CD4-positive, alpha-beta memory T cell (primary cell): Measurements from ENCODE around the gene IGHMBP2. TPM values are rescaled to one million over a fixed set of nuclear protein-coding genes. Genes with fewer than 3 reads are reported as not detected.

Source experiments
- CTCF ChIA-PET: fragments of 350-600 bp; sonication (Branson Sonifier 250); formaldehyde crosslinking; loops from one replicate; lab custom pipeline; 2021; ENCODE audit warnings: inconsistent platforms; ENCODE audit not compliant: partially characterized antibody; lab: Charles Lee
- POLR2A ChIA-PET: fragments of 350-600 bp; sonication (Branson Sonifier 250); formaldehyde crosslinking; loops from one replicate; lab custom pipeline; 2021; ENCODE audit not compliant: partially characterized antibody; lab: Charles Lee
- DNase-seq, 5 donors: peaks; one replicate each; pipeline versions ENCODE4 v3.0.0 to v3.0.0-alpha.2; 2020 to 2022; ENCODE audit warnings: mixed read lengths in 1 of 5
- H3K27ac ChIP-seq: one replicate; pipeline ENCODE4 v1.7.0; 2013; ENCODE audit warnings: low read depth, low read length
- H3K27me3 ChIP-seq: 2 replicates; pipeline ENCODE4 v1.7.0; 2013; ENCODE audit warnings: mild to moderate bottlenecking, low read length, moderate library complexity; ENCODE audit not compliant: insufficient read depth
- H3K36me3 ChIP-seq: 2 replicates; pipeline ENCODE4 v1.7.0; 2013; ENCODE audit warnings: mild to moderate bottlenecking, low read length, moderate library complexity; ENCODE audit not compliant: insufficient read depth
- H3K4me1 ChIP-seq: 2 replicates; pipeline ENCODE4 v1.7.0; 2013; ENCODE audit warnings: mild to moderate bottlenecking, low read length, moderate library complexity; ENCODE audit not compliant: insufficient read depth
- H3K4me3 ChIP-seq, 2 donors: one replicate each; pipeline ENCODE4 v1.7.0; 2013; ENCODE audit warnings: low read length in 2 of 2, mild to moderate bottlenecking in 1 of 2
- H3K9me3 ChIP-seq, 2 donors: one replicate each; pipeline ENCODE4 v1.7.0; 2013; ENCODE audit warnings: low read length in 2 of 2, control low read depth in 1 of 2; ENCODE audit not compliant: control insufficient read depth in 1 of 2
- H3K27ac Mint-ChIP-seq, 7 donors: one replicate each; pipeline ENCODE4 v1.8.0; 2020 to 2021; ENCODE audit warnings: mixed read lengths in 7 of 7, mild to moderate bottlenecking in 6 of 7, inconsistent platforms in 3 of 7, moderate library complexity in 3 of 7
- H3K27me3 Mint-ChIP-seq, 2 donors: one replicate each; pipeline ENCODE4 v1.8.0; 2020 to 2021; ENCODE audit warnings: mixed read lengths in 2 of 2
- H3K36me3 Mint-ChIP-seq, 2 donors: one replicate each; pipeline ENCODE4 v1.8.0; 2020 to 2021; ENCODE audit warnings: mixed read lengths in 2 of 2, inconsistent platforms in 1 of 2, mild to moderate bottlenecking in 1 of 2
- H3K4me1 Mint-ChIP-seq, 4 donors: one replicate each; pipeline ENCODE4 v1.8.0; 2020 to 2021; ENCODE audit warnings: mixed read lengths in 4 of 4, mild to moderate bottlenecking in 1 of 4
- H3K4me3 Mint-ChIP-seq, 8 donors: one replicate each; pipeline ENCODE4 v1.8.0; 2020 to 2021; ENCODE audit warnings: mixed read lengths in 8 of 8, mild to moderate bottlenecking in 7 of 8, moderate library complexity in 6 of 8, inconsistent platforms in 3 of 8
- H3K9me3 Mint-ChIP-seq, 8 donors: one replicate each; pipeline ENCODE4 v1.8.0; 2020 to 2021; ENCODE audit warnings: mixed read lengths in 8 of 8, mild to moderate bottlenecking in 5 of 8, inconsistent platforms in 3 of 8, moderate library complexity in 1 of 8
- intact Hi-C: fragments of 100-400 bp; cut with micrococcal nuclease; formaldehyde crosslinking; loops from one replicate; pipeline ENCODE4 v1.15.1; 2023
- polyA plus RNA-seq, 2 donors: library from polyadenylated mRNA; unstranded; fragments of 300-500 nt; fragmentation: Illumina TruSeq; gene quantifications; one replicate each; pipeline ENCODE4 v1.2.3, GENCODE V29; 2021
- total RNA-seq, 2 experiments: library from RNA; stranded (reverse); gene quantifications; one replicate each; pipeline ENCODE4 v1.2.3, GENCODE V29; 2021

IGHMBP2 gene
- total and polyA plus RNA-seq, 4 experiments from 2014 or later, result 3.8 to 37.6 (median 22.7) TPM

- H3K4me1 Mint-ChIP-seq, result no peaks in the 10 kb centered on the region
- no peak overlapping the region for H3K4me3 Mint-ChIP-seq
- CTCF ChIA-PET, result no interaction called here
- H3K27ac Mint-ChIP-seq, result peak overlapping the region in 1 of 7 donors; percentile 19
- DNase-seq, result no peak
- no peaks in the 10 kb centered on the region for H3K9me3 ChIP-seq
- no peak overlapping the region for H3K27ac ChIP-seq
- no peak overlapping the region for H3K4me3 ChIP-seq
- no peaks in the 10 kb centered on the region for H3K4me1 ChIP-seq
- H3K27me3 ChIP-seq, result no peaks in the 10 kb centered on the region
- intact Hi-C loops, result no loop called here
- peaks cover 0 to 2% (median 0%) of the 10 kb centered on the region in 8 donors for H3K9me3 Mint-ChIP-seq
- POLR2A ChIA-PET, result no interaction called here
- H3K36me3 Mint-ChIP-seq, result peaks cover 27 to 60% of the 10 kb centered on the region in 2 donors
- H3K36me3 ChIP-seq, result peaks cover 41% of the 10 kb centered on the region
- no peaks in the 10 kb centered on the region for H3K27me3 Mint-ChIP-seq
Measured at GRCh38 chr11:68932933-68933577, 29.4 kb downstream of the IGHMBP2 start.

DNA sequence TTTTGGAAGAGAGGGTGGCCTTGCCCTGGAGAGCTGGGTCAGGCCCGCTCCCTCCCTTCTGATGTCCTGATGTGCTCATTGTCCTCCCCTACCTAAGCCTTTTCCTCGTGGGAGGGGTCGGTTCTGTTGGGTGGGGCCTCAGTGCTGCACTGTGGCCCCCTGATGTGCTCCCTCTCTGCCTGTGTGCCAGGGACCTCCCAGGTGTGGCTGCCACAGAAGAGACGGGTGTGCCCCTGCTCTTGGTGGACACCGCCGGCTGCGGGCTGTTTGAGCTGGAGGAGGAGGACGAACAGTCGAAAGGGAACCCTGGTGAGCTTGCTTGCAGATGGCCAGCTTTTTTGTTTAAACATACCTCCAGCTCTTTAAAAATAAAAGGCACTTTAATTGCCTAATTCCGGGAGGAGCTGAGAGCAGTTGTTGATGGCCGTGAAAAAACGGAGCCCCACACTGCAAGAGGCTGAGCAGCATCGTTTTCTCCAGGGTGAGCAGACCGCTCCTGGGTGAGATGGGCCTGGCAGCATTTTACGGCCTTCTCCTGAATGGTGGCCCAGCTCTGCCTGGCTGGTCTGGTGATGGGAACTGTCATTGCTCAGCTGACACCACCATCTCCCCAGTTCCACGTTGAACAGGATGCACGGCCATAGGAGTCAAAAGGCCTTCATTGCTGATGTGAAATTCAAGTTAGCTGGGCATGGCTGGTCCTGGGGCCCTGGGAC lies 30.1 kb downstream of the IGHMBP2 start:
- Mint-ChIP-seq H3K9me3 (peaks cover 0 to 2% (median 0%) of the 10 kb centered on the region in 8 donors), H3K4me3 (no peak overlapping the region), H3K27me3 (no peaks in the 10 kb centered on the region), H3K4me1 (no peaks in the 10 kb centered on the region), H3K36me3 (peaks cover 22 to 58% of the 10 kb centered on the region in 2 donors), H3K27ac (no peak overlapping the region)
- intact Hi-C loops, result no loop called here
- H3K4me3 ChIP-seq, result no peak overlapping the region
- H3K36me3 ChIP-seq, result peaks cover 39% of the 10 kb centered on the region
- H3K4me1 ChIP-seq, result no peaks in the 10 kb centered on the region
- no peaks in the 10 kb centered on the region for H3K9me3 ChIP-seq
- DNase-seq, result no peak
- H3K27me3 ChIP-seq, result no peaks in the 10 kb centered on the region
- ChIA-PET POLR2A (no interaction called here), CTCF (no interaction called here)
- H3K27ac ChIP-seq, result no peak overlapping the region

- H3K4me3 Mint-ChIP-seq, result no peak overlapping the region
- Histone ChIP-seq H3K27me3 (no peaks in the 10 kb centered on the region), H3K36me3 (peaks cover 38% of the 10 kb centered on the region), H3K27ac (no peak overlapping the region), H3K4me3 (no peak overlapping the region), H3K9me3 (no peaks in the 10 kb centered on the region), H3K4me1 (no peaks in the 10 kb centered on the region)
- H3K27ac Mint-ChIP-seq, result no peak overlapping the region
- H3K4me1 Mint-ChIP-seq, result no peaks in the 10 kb centered on the region
- no peaks in the 10 kb centered on the region for H3K27me3 Mint-ChIP-seq
- peaks cover 0 to 2% (median 0%) of the 10 kb centered on the region in 8 donors for H3K9me3 Mint-ChIP-seq
- peaks cover 17 to 56% of the 10 kb centered on the region in 2 donors for H3K36me3 Mint-ChIP-seq
- intact Hi-C loops, result no loop called here
- ChIA-PET CTCF (no interaction called here), POLR2A (no interaction called here)
- no peak for DNase-seq
Measured at GRCh38 chr11:68934321-68934645, 30.6 kb downstream of the IGHMBP2 start.

DNA sequence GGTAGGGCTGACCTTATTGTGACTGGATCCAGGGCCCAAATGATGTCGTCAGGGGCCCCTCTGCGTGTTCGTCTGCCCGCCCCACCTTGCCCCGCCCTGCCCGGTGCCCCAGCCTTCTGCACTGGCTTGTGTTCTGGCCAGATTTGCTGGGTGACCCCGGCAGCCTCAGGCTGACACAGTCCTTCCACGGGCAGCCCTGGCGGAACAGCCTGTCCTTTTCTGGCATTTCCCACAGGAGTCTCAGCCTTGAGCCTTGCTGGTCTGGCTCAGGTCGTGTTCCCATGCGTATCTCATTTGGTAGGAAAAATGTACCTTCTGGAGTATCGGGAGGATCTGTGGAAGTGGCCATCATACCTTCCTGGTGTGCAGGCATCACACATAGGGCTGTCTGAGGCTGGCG lies 31.0 kb downstream of the IGHMBP2 start:
- H3K27me3 ChIP-seq, result no peaks in the 10 kb centered on the region
- H3K4me3 Mint-ChIP-seq, result no peak overlapping the region
- H3K27ac ChIP-seq, result no peak overlapping the region
- H3K27me3 Mint-ChIP-seq, result no peaks in the 10 kb centered on the region
- intact Hi-C loops, result no loop called here
- H3K36me3 ChIP-seq, result peaks cover 35% of the 10 kb centered on the region
- ChIA-PET CTCF (no interaction called here), POLR2A (no interaction called here)
- peaks cover 14 to 54% of the 10 kb centered on the region in 2 donors for H3K36me3 Mint-ChIP-seq
- H3K4me1 Mint-ChIP-seq, result no peaks in the 10 kb centered on the region
- DNase-seq, result no peak
- no peaks in the 10 kb centered on the region for H3K9me3 ChIP-seq
- peaks cover 0 to 2% (median 0%) of the 10 kb centered on the region in 8 donors for H3K9me3 Mint-ChIP-seq
- no peak overlapping the region for H3K27ac Mint-ChIP-seq
- H3K4me3 ChIP-seq, result no peak overlapping the region
- H3K4me1 ChIP-seq, result no peaks in the 10 kb centered on the region

DNA sequence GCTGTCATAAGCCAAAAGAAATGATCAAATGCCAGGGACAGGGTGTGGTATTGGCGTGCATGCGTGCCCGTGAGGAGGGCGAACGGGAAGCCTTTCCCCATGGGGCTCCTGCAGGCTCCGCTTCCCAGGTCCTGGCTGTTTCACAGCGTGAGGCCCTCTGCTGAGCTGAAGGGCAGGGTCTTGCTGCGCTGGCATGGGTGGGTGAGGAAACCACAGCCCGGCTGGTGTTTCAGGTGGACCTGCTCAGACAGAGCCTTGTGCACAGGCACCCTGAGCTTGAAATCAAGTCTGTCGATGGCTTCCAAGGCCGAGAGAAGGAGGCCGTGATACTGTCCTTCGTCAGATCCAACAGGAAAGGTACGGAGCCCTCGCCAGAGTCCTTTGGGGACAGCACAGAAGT lies 31.4 kb downstream of the IGHMBP2 start:
- ChIA-PET CTCF (no interaction called here), POLR2A (no interaction called here)
- Histone ChIP-seq H3K4me1 (no peaks in the 10 kb centered on the region), H3K36me3 (peaks cover 33% of the 10 kb centered on the region), H3K9me3 (no peaks in the 10 kb centered on the region), H3K4me3 (no peak overlapping the region), H3K27me3 (no peaks in the 10 kb centered on the region), H3K27ac (no peak overlapping the region)
- Mint-ChIP-seq H3K4me3 (no peak overlapping the region), H3K36me3 (peaks cover 13 to 51% of the 10 kb centered on the region in 2 donors), H3K27me3 (no peaks in the 10 kb centered on the region), H3K27ac (no peak overlapping the region), H3K9me3 (no peaks in the 10 kb centered on the region), H3K4me1 (no peaks in the 10 kb centered on the region)
- intact Hi-C loops, result no loop called here
- no peak for DNase-seq

- H3K27me3 Mint-ChIP-seq, result no peaks in the 10 kb centered on the region
- ChIA-PET POLR2A (no interaction called here), CTCF (no interaction called here)
- peak overlapping the region in 3 of 7 donors; percentile 12 to 47 (median 29) for H3K27ac Mint-ChIP-seq
- Histone ChIP-seq H3K27me3 (no peaks in the 10 kb centered on the region), H3K9me3 (no peaks in the 10 kb centered on the region), H3K4me3 (no peak overlapping the region), H3K27ac (no peak overlapping the region), H3K4me1 (no peaks in the 10 kb centered on the region), H3K36me3 (peaks cover 26% of the 10 kb centered on the region)
- H3K4me1 Mint-ChIP-seq, result no peaks in the 10 kb centered on the region
- DNase-seq, result no peak
- peaks cover 7 to 49% of the 10 kb centered on the region in 2 donors for H3K36me3 Mint-ChIP-seq
- no peaks in the 10 kb centered on the region for H3K9me3 Mint-ChIP-seq
- intact Hi-C loops, result no loop called here
- no peak overlapping the region for H3K4me3 Mint-ChIP-seq
Measured at GRCh38 chr11:68935516-68936357, 32.0 kb downstream of the IGHMBP2 start.

DNA sequence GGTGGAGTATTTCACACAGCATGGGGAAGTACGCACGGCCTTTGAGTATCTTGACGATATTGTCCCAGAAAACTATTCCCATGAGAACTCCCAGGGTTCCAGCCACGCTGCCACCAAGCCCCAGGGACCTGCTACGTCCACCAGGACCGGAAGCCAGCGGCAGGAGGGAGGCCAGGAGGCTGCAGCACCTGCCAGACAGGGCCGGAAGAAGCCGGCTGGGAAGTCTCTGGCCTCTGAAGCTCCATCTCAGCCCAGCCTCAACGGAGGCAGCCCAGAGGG lies 32.6 kb downstream of the IGHMBP2 start:
- Mint-ChIP-seq H3K27ac (no peak overlapping the region), H3K9me3 (no peaks in the 10 kb centered on the region), H3K27me3 (no peaks in the 10 kb centered on the region), H3K4me1 (no peaks in the 10 kb centered on the region), H3K36me3 (peaks cover 7 to 51% of the 10 kb centered on the region in 2 donors), H3K4me3 (no peak overlapping the region)
- intact Hi-C loops, result no loop called here
- Histone ChIP-seq H3K4me3 (no peak overlapping the region), H3K4me1 (no peaks in the 10 kb centered on the region), H3K27me3 (no peaks in the 10 kb centered on the region), H3K36me3 (peaks cover 23% of the 10 kb centered on the region), H3K27ac (no peak overlapping the region), H3K9me3 (no peaks in the 10 kb centered on the region)
- DNase-seq, result no peak
- POLR2A ChIA-PET, result no interaction called here
- CTCF ChIA-PET, result no interaction called here
